Colonic mucosa (tissue), 4 donors: ENCODE results near the gene NTRK3. TPM values are rescaled to one million over a fixed set of nuclear protein-coding genes. Genes with fewer than 3 reads are reported as not detected.

ENCODE experiments used
- DNase-seq: peaks from one replicate; pipeline ENCODE4 v3.0.0-alpha.2; 2020
- H3K27ac ChIP-seq: fragments of 200-600 bp; one replicate; pipeline ENCODE4 v1.8.0; 2021
- H3K27me3 ChIP-seq: fragments of 200-600 bp; one replicate; pipeline ENCODE4 v1.8.0; 2021
- H3K36me3 ChIP-seq: fragments of 200-600 bp; one replicate; pipeline ENCODE4 v1.8.0; 2021
- H3K4me1 ChIP-seq: fragments of 200-600 bp; one replicate; pipeline ENCODE4 v1.8.0; 2021; ENCODE audit warnings: mild to moderate bottlenecking
- H3K4me3 ChIP-seq: fragments of 200-600 bp; one replicate; pipeline ENCODE4 v1.8.0; 2021
- H3K9ac ChIP-seq, 2 donors: one replicate each; pipeline ENCODE4 v1.7.0; 2013; ENCODE audit warnings: control low read depth in 2 of 2, low read depth in 2 of 2, low read length in 2 of 2
- H3K9me3 ChIP-seq: fragments of 200-600 bp; one replicate; pipeline ENCODE4 v1.8.0; 2021
- CTCF ChIP-seq: fragments of 200-600 bp; IDR thresholded peaks from one replicate; pipeline ENCODE4 v1.8.0; 2022; ENCODE audit warnings: antibody characterized with exemption, mild to moderate bottlenecking
- intact Hi-C: fragments of 100-400 bp; cut with DNase I; formaldehyde crosslinking; loops from one replicate; pipeline ENCODE4 v1.14.1; 2022
- total RNA-seq, 2 donors: library from RNA; stranded (reverse); fragmentation: NEBNext Ultra II Directional in 1 of 2; extraction: Animal tissue kit (Norgen Biotek cat#: 25700) in 1 of 2; gene quantifications; one replicate each; pipeline ENCODE4 v1.2.1, GENCODE V29; 2021
- donor health status: healthy.
- donor health status: DM: no; HTN: no; CAD: no.
- donor health status: DM: no; HTN: no; CAD: no.

The NTRK3 gene
- total RNA-seq, 2 donors from 2014 or later: 1.2 to 1.5 TPM

- Histone ChIP-seq H3K27ac (no peak overlapping the region), H3K27me3 (no peaks in the 10 kb centered on the region), H3K4me1 (no peaks in the 10 kb centered on the region), H3K9ac (no peak overlapping the region), H3K9me3 (no peaks in the 10 kb centered on the region), H3K36me3 (no peaks in the 10 kb centered on the region), H3K4me3 (no peak overlapping the region)
- no peak for TF ChIP-seq CTCF
- no peak for DNase-seq
- intact Hi-C loops: no loop called here
Observed at GRCh38 chr15:88077296-88078020, 179.1 kb downstream of the NTRK3 start.

GRCh38 chr15:88076328-88076727 lies 180.2 kb downstream of the NTRK3 start:
- no peak for TF ChIP-seq CTCF
- no peak overlapping the region for H3K9ac ChIP-seq
- intact Hi-C loops: no loop called here
- no peaks in the 10 kb centered on the region for H3K9me3 ChIP-seq
- no peak overlapping the region for H3K27ac ChIP-seq
- H3K4me1 ChIP-seq: no peaks in the 10 kb centered on the region
- H3K27me3 ChIP-seq: no peaks in the 10 kb centered on the region
- no peak for DNase-seq
- H3K36me3 ChIP-seq: no peaks in the 10 kb centered on the region
- H3K4me3 ChIP-seq: no peak overlapping the region

- Histone ChIP-seq H3K36me3 (no peaks in the 10 kb centered on the region), H3K9me3 (no peaks in the 10 kb centered on the region), H3K4me1 (no peaks in the 10 kb centered on the region), H3K27me3 (no peaks in the 10 kb centered on the region), H3K9ac (no peak overlapping the region), H3K4me3 (no peak overlapping the region), H3K27ac (no peak overlapping the region)
- no peak for TF ChIP-seq CTCF
- intact Hi-C loops: no loop called here
- DNase-seq: no peak
Observed at GRCh38 chr15:88075102-88075501, 181.4 kb downstream of the NTRK3 start.

GRCh38 chr15:88074386-88074785 lies 182.2 kb downstream of the NTRK3 start:
- intact Hi-C loops: no loop called here
- TF ChIP-seq CTCF: no peak

GRCh38 chr15:88073391-88073691 lies 183.2 kb downstream of the NTRK3 start:
- intact Hi-C loops: no loop called here
- Histone ChIP-seq H3K9ac (no peak overlapping the region), H3K9me3 (no peaks in the 10 kb centered on the region), H3K36me3 (no peaks in the 10 kb centered on the region), H3K4me3 (no peak overlapping the region), H3K27ac (no peak overlapping the region), H3K27me3 (no peaks in the 10 kb centered on the region), H3K4me1 (no peaks in the 10 kb centered on the region)
- TF ChIP-seq CTCF: no peak
- no peak for DNase-seq

More at GRCh38 chr15:88074386-88074785, 182.2 kb downstream of the NTRK3 start:
- no peaks in the 10 kb centered on the region for H3K4me1 ChIP-seq
- DNase-seq: no peak
- no peak overlapping the region for H3K4me3 ChIP-seq
- H3K36me3 ChIP-seq: no peaks in the 10 kb centered on the region
- H3K9me3 ChIP-seq: no peaks in the 10 kb centered on the region
- H3K27ac ChIP-seq: no peak overlapping the region
- H3K27me3 ChIP-seq: no peaks in the 10 kb centered on the region
- no peak overlapping the region for H3K9ac ChIP-seq
